Measurements from ENCODE around the gene RHEB. TPM values are rescaled to one million over a fixed set of nuclear protein-coding genes. Genes with fewer than 3 reads are reported as not detected.

Gene RHEB
- total RNA-seq, 1 experiment from 2014 or later, result 123 TPM

GRCh38 chr7:151494298-151495284 lies 25.1 kb downstream of the RHEB start:
- CTCF ChIA-PET, result no interaction called here
- no peak for TF ChIP-seq CTCF (IDR thresholded peaks at IDR 0.05; ENCODE audit: unreplicated experiment)
- H3K27me3 Mint-ChIP-seq (ENCODE audit: unreplicated experiment), result no peaks in the 10 kb centered on the region
- H3K36me3 Mint-ChIP-seq (ENCODE audit: insufficient read depth, unreplicated experiment), result peaks cover 9% of the 10 kb centered on the region
- DNase-seq, result no peak
- H3K4me3 Mint-ChIP-seq (ENCODE audit: low read depth, unreplicated experiment), result no peak overlapping the region
- intact Hi-C loops (cut with micrococcal nuclease; ENCODE audit: unreplicated experiment), result no loop called here
- peaks cover 72% of the 10 kb centered on the region for H3K4me1 Mint-ChIP-seq (ENCODE audit: low read depth, unreplicated experiment)
- peak overlapping the region; percentile 63 for H3K27ac Mint-ChIP-seq (ENCODE audit: unreplicated experiment)
- H3K9me3 Mint-ChIP-seq (ENCODE audit: low read depth, unreplicated experiment), result no peaks in the 10 kb centered on the region
- no TSS peak for BruUV-seq (replicated peaks)

GRCh38 chr7:151493083-151493482 lies 26.6 kb downstream of the RHEB start:
- CTCF ChIA-PET, result interaction anchor here (0.7 kb wide), 1 partner anchor 360 kb away, joined by 3 read pairs; no protein-coding TSS in a partner anchor
- H3K27me3 Mint-ChIP-seq (ENCODE audit: unreplicated experiment), result no peaks in the 10 kb centered on the region
- intact Hi-C loops (cut with micrococcal nuclease; ENCODE audit: unreplicated experiment), result no loop called here
- H3K9me3 Mint-ChIP-seq (ENCODE audit: low read depth, unreplicated experiment), result no peaks in the 10 kb centered on the region
- no peak for TF ChIP-seq CTCF (IDR thresholded peaks at IDR 0.05; ENCODE audit: unreplicated experiment)
- H3K27ac Mint-ChIP-seq (ENCODE audit: unreplicated experiment), result peak overlapping the region; percentile 93
- H3K4me3 Mint-ChIP-seq (ENCODE audit: low read depth, unreplicated experiment), result no peak overlapping the region
- H3K36me3 Mint-ChIP-seq (ENCODE audit: insufficient read depth, unreplicated experiment), result peaks cover 9% of the 10 kb centered on the region
- H3K4me1 Mint-ChIP-seq (ENCODE audit: low read depth, unreplicated experiment), result peaks cover 64% of the 10 kb centered on the region
- no peak for DNase-seq
- BruUV-seq (replicated peaks), result no TSS peak

- Mint-ChIP-seq H3K36me3 (ENCODE audit: insufficient read depth, unreplicated experiment) (peaks cover 11% of the 10 kb centered on the region), H3K27ac (ENCODE audit: unreplicated experiment) (peak overlapping the region; percentile 72), H3K27me3 (ENCODE audit: unreplicated experiment) (no peaks in the 10 kb centered on the region), H3K9me3 (ENCODE audit: low read depth, unreplicated experiment) (no peaks in the 10 kb centered on the region), H3K4me1 (ENCODE audit: low read depth, unreplicated experiment) (peaks cover 55% of the 10 kb centered on the region), H3K4me3 (ENCODE audit: low read depth, unreplicated experiment) (no peak overlapping the region)
- CTCF ChIA-PET, result no interaction called here
- BruUV-seq (replicated peaks), result no TSS peak
- intact Hi-C loops (cut with micrococcal nuclease; ENCODE audit: unreplicated experiment), result no loop called here
- DNase-seq, result peak; percentile 48
- TF ChIP-seq CTCF (IDR thresholded peaks at IDR 0.05; ENCODE audit: unreplicated experiment), result no peak
These were observed 27.8 kb downstream of the RHEB start for GRCh38 chr7:151491859-151492258.

GRCh38 chr7:151490456-151491105 lies 29.1 kb downstream of the RHEB start:
- TF ChIP-seq CTCF (IDR thresholded peaks at IDR 0.05; ENCODE audit: unreplicated experiment), result no peak
- Mint-ChIP-seq H3K9me3 (ENCODE audit: low read depth, unreplicated experiment) (no peaks in the 10 kb centered on the region), H3K27me3 (ENCODE audit: unreplicated experiment) (no peaks in the 10 kb centered on the region), H3K4me1 (ENCODE audit: low read depth, unreplicated experiment) (peaks cover 55% of the 10 kb centered on the region), H3K36me3 (ENCODE audit: insufficient read depth, unreplicated experiment) (peaks cover 18% of the 10 kb centered on the region), H3K27ac (ENCODE audit: unreplicated experiment) (peak overlapping the region; percentile 39), H3K4me3 (ENCODE audit: low read depth, unreplicated experiment) (no peak overlapping the region)
- DNase-seq, result no peak
- CTCF ChIA-PET, result no interaction called here
- intact Hi-C loops (cut with micrococcal nuclease; ENCODE audit: unreplicated experiment), result no loop called here
- no TSS peak for BruUV-seq (replicated peaks)
